RWPE1 (cell line): Measurements from ENCODE around the gene ZFYVE28.

ENCODE experiments used
- CTCF ChIA-PET: fragments of 350-600 bp; sonication (Branson Sonifier 250); formaldehyde crosslinking; extraction: SDS; loops from one replicate; lab custom pipeline; 2021; lab: Yijun Ruan, JAX
- POLR2A ChIA-PET: fragments of 400-600 bp; formaldehyde crosslinking; extraction: SDS; loops from one replicate; lab custom pipeline; 2020; ENCODE audit warnings: antibody characterized with exemption; ENCODE audit not compliant: low non-redundant PET; lab: Yijun Ruan, JAX
- DNase-seq: peaks from one replicate; pipeline ENCODE4 v3.0.0; 2012; ENCODE audit warnings: low spot score
- H3K27ac ChIP-seq: fragments of 450-650 bp; 2 replicates; pipeline ENCODE4 v1.5.1; 2017
- CTCF ChIP-seq: fragments of 450-650 bp; conservative IDR thresholded peaks from 2 replicates; pipeline ENCODE4 v1.5.1; 2017; ENCODE audit warnings: low read depth, mild to moderate bottlenecking

The ZFYVE28 gene

GRCh38 chr4:2339458-2340271 is 78.8 kb downstream of the ZFYVE28 start:
- DNase-seq = no peak
- ChIA-PET CTCF (no interaction called here), POLR2A (no interaction called here)
- no peak overlapping the region for H3K27ac ChIP-seq
- no peak for TF ChIP-seq CTCF

- POLR2A ChIA-PET = no interaction called here
- no peak for TF ChIP-seq CTCF
- CTCF ChIA-PET = no interaction called here
- H3K27ac ChIP-seq = no peak overlapping the region
- no peak for DNase-seq
Measured at GRCh38 chr4:2338754-2339457, 79.5 kb downstream of the ZFYVE28 start.

GRCh38 chr4:2337896-2338295 is 80.5 kb downstream of the ZFYVE28 start:
- DNase-seq = no peak
- CTCF ChIA-PET = no interaction called here
- no peak for TF ChIP-seq CTCF
- POLR2A ChIA-PET = no interaction called here
- H3K27ac ChIP-seq = no peak overlapping the region

GRCh38 chr4:2337131-2337723 is 81.2 kb downstream of the ZFYVE28 start:
- no peak for TF ChIP-seq CTCF
- ChIA-PET POLR2A (no interaction called here), CTCF (no interaction called here)
- no peak overlapping the region for H3K27ac ChIP-seq
- no peak for DNase-seq

GRCh38 chr4:2336659-2337058 is 81.8 kb downstream of the ZFYVE28 start:
- ChIA-PET POLR2A (no interaction called here), CTCF (no interaction called here)
- no peak overlapping the region for H3K27ac ChIP-seq
- no peak for TF ChIP-seq CTCF
- no peak for DNase-seq

GRCh38 chr4:2335729-2336101 is 82.7 kb downstream of the ZFYVE28 start:
- no peak for TF ChIP-seq CTCF
- no peak overlapping the region for H3K27ac ChIP-seq
- POLR2A ChIA-PET = no interaction called here
- CTCF ChIA-PET = interaction anchor here (0.7 kb wide), 1 partner anchor 436 kb away, joined by 4 read pairs; no protein-coding TSS in a partner anchor
- no peak for DNase-seq
